Endothelial cell (in vitro differentiated cells): ENCODE measurements around the gene MIS12. TPM values are rescaled to one million over a fixed set of nuclear protein-coding genes. Genes with fewer than 3 reads are reported as not detected.

ENCODE experiments used
- DNase-seq: peaks from one replicate; pipeline ENCODE4 v3.0.0; 2021; ENCODE audit warnings: low spot score
- H3K27ac Mint-ChIP-seq: one replicate; pipeline ENCODE4 v1.8.0; 2021; ENCODE audit warnings: mixed read lengths, inconsistent platforms; ENCODE audit not compliant: unreplicated experiment
- H3K27me3 Mint-ChIP-seq: one replicate; pipeline ENCODE4 v1.8.0; 2021; ENCODE audit warnings: mild to moderate bottlenecking, moderate library complexity, mixed read lengths, inconsistent platforms; ENCODE audit not compliant: unreplicated experiment
- H3K36me3 Mint-ChIP-seq: one replicate; pipeline ENCODE4 v1.8.0; 2021; ENCODE audit warnings: mild to moderate bottlenecking, low read depth, mixed read lengths, inconsistent platforms; ENCODE audit not compliant: unreplicated experiment
- H3K4me1 Mint-ChIP-seq: one replicate; pipeline ENCODE4 v1.8.0; 2021; ENCODE audit warnings: mild to moderate bottlenecking, mixed read lengths, inconsistent platforms; ENCODE audit not compliant: unreplicated experiment
- H3K4me3 Mint-ChIP-seq: one replicate; pipeline ENCODE4 v1.8.0; 2021; ENCODE audit warnings: mild to moderate bottlenecking, mixed read lengths, inconsistent platforms; ENCODE audit not compliant: unreplicated experiment
- H3K9me3 Mint-ChIP-seq: one replicate; pipeline ENCODE4 v1.8.0; 2021; ENCODE audit warnings: mixed read lengths, inconsistent platforms; ENCODE audit not compliant: unreplicated experiment
- CTCF ChIP-seq: fragments of 200-600 bp; sonication (generic); IDR thresholded peaks from one replicate; pipeline ENCODE4 v1.5.0; 2021; ENCODE audit warnings: antibody characterized with exemption; ENCODE audit not compliant: unreplicated experiment
- total RNA-seq: library from RNA; stranded (reverse); fragmentation: NEBNext Ultra II Directional; extraction: Animal tissue kit (Norgen Biotek cat#: 25700); gene quantifications from one replicate; pipeline ENCODE4 v1.2.1, GENCODE V29; 2021; ENCODE audit not compliant: unreplicated experiment

The MIS12 gene
- total RNA-seq, 1 donor from 2014 or later, result 17.2 TPM

GRCh38 chr17:5513628-5514027 lies 27.3 kb downstream of the MIS12 start:
- DNase-seq, result no peak
- H3K9me3 Mint-ChIP-seq, result no peaks in the 10 kb centered on the region
- no peaks in the 10 kb centered on the region for H3K36me3 Mint-ChIP-seq
- H3K4me1 Mint-ChIP-seq, result no peaks in the 10 kb centered on the region
- no peaks in the 10 kb centered on the region for H3K27me3 Mint-ChIP-seq
- no peak overlapping the region for H3K27ac Mint-ChIP-seq
- no peak overlapping the region for H3K4me3 Mint-ChIP-seq
- TF ChIP-seq CTCF, result no peak

GRCh38 chr17:5514976-5515375 lies 28.6 kb downstream of the MIS12 start:
- H3K27ac Mint-ChIP-seq, result no peak overlapping the region
- H3K4me1 Mint-ChIP-seq, result no peaks in the 10 kb centered on the region
- no peak for DNase-seq
- no peaks in the 10 kb centered on the region for H3K36me3 Mint-ChIP-seq
- no peaks in the 10 kb centered on the region for H3K9me3 Mint-ChIP-seq
- no peaks in the 10 kb centered on the region for H3K27me3 Mint-ChIP-seq
- no peak overlapping the region for H3K4me3 Mint-ChIP-seq
- TF ChIP-seq CTCF, result no peak

GRCh38 chr17:5516060-5516792 lies 29.9 kb downstream of the MIS12 start:
- Mint-ChIP-seq H3K4me3 (no peak overlapping the region), H3K36me3 (no peaks in the 10 kb centered on the region), H3K27me3 (no peaks in the 10 kb centered on the region), H3K4me1 (no peaks in the 10 kb centered on the region), H3K27ac (no peak overlapping the region), H3K9me3 (no peaks in the 10 kb centered on the region)
- no peak for DNase-seq
- no peak for TF ChIP-seq CTCF

GRCh38 chr17:5522476-5522875 lies 36.1 kb downstream of the MIS12 start:
- no peaks in the 10 kb centered on the region for H3K9me3 Mint-ChIP-seq
- no peaks in the 10 kb centered on the region for H3K27me3 Mint-ChIP-seq
- H3K36me3 Mint-ChIP-seq, result no peaks in the 10 kb centered on the region
- no peak for TF ChIP-seq CTCF
- no peak for DNase-seq
- H3K4me3 Mint-ChIP-seq, result no peak overlapping the region
- no peaks in the 10 kb centered on the region for H3K4me1 Mint-ChIP-seq
- no peak overlapping the region for H3K27ac Mint-ChIP-seq

GRCh38 chr17:5523249-5523648 lies 36.9 kb downstream of the MIS12 start:
- no peaks in the 10 kb centered on the region for H3K27me3 Mint-ChIP-seq
- no peak for DNase-seq
- no peaks in the 10 kb centered on the region for H3K36me3 Mint-ChIP-seq
- TF ChIP-seq CTCF, result no peak
- H3K9me3 Mint-ChIP-seq, result no peaks in the 10 kb centered on the region
- no peak overlapping the region for H3K27ac Mint-ChIP-seq
- no peaks in the 10 kb centered on the region for H3K4me1 Mint-ChIP-seq
- no peak overlapping the region for H3K4me3 Mint-ChIP-seq
